Kidney (tissue), 14 donors: ENCODE results near the gene CRYBG1. TPM values are rescaled to one million over a fixed set of nuclear protein-coding genes. Genes with fewer than 3 reads are reported as not detected.

Source experiments
- DNase-seq, 5 donors: peaks; one replicate each; pipeline ENCODE4 v3.0.0-alpha.2; 2013 to 2020
- FAIRE-seq: peaks from 2 replicates; lab custom pipeline; 2012; peaks lifted over from hg19 to GRCh38; lab: Jason Lieb, UNC
- H3K27ac ChIP-seq, 2 donors: one replicate each; pipeline ENCODE4 v1.7.0; 2013; ENCODE audit warnings: low read depth in 2 of 2, low read length in 2 of 2, inconsistent platforms in 1 of 2
- H3K27me3 ChIP-seq: one replicate; pipeline ENCODE4 v1.7.1; 2013; ENCODE audit warnings: low read length, inconsistent platforms; ENCODE audit not compliant: control insufficient read depth, insufficient read depth
- H3K36me3 ChIP-seq, 3 donors: one replicate each; pipeline versions ENCODE4 v1.7.0 to v1.7.1; 2013; ENCODE audit warnings: low read length in 3 of 3, control low read depth in 1 of 3, inconsistent platforms in 1 of 3; ENCODE audit not compliant: insufficient read depth in 3 of 3, control insufficient read depth in 2 of 3
- H3K4me1 ChIP-seq, 3 donors: one replicate each; pipeline versions ENCODE4 v1.7.0 to v1.7.1; 2013; ENCODE audit warnings: low read length in 3 of 3, inconsistent platforms in 1 of 3, low read depth in 1 of 3; ENCODE audit not compliant: control insufficient read depth in 2 of 3, insufficient read depth in 2 of 3
- H3K4me3 ChIP-seq, 3 donors: one replicate each; pipeline versions ENCODE4 v1.7.0 to v1.8.1; 2013; ENCODE audit warnings: low read length in 3 of 3, control low read depth in 1 of 3, inconsistent platforms in 1 of 3
- H3K9ac ChIP-seq, 3 donors: one replicate each; pipeline versions ENCODE4 v1.7.0 to v1.7.1; 2013; ENCODE audit warnings: low read length in 3 of 3, control low read depth in 1 of 3, inconsistent platforms in 1 of 3
- H3K9me3 ChIP-seq, 3 donors: one replicate each; pipeline versions ENCODE4 v1.7.0 to v1.7.1; 2013; ENCODE audit warnings: low read length in 3 of 3, control low read depth in 1 of 3, inconsistent platforms in 1 of 3; ENCODE audit not compliant: control insufficient read depth in 2 of 3, insufficient read depth in 1 of 3
- CTCF ChIP-seq: IDR thresholded peaks from 3 replicates; pipeline ENCODE4 v1.5.1; 2012; ENCODE audit warnings: mild to moderate bottlenecking, moderate library complexity, borderline replicate concordance; ENCODE audit not compliant: insufficient read depth; ENCODE audit errors: extremely low read depth
- intact Hi-C: fragments of 100-400 bp; cut with DNase I; formaldehyde crosslinking; loops from one replicate; pipeline ENCODE4 v1.11.1; 2022
- polyA plus RNA-seq: library from polyadenylated mRNA; stranded (reverse); fragments of 350-450 nt; fragmentation: Illumina TruSeq; extraction: RNeasy Lipid Tissue Mini Kit (QIAGEN cat#74804); gene quantifications from one replicate; pipeline ENCODE4 v1.2.3, GENCODE V29; 2014; ENCODE audit warnings: low read depth, low replicate concordance; ENCODE audit not compliant: insufficient read depth
- total RNA-seq: library from RNA; stranded (reverse); fragmentation: NEBNext Ultra II Directional; extraction: Animal tissue kit (Norgen Biotek cat#: 25700); gene quantifications from one replicate; pipeline ENCODE4 v1.2.1, GENCODE V29; 2021
- donor health status: control.
- donor health status: control.
- donor health status: control.
- donor health status: control.
- donor health status: control.
- donor health status: DM: yes; HTN: yes; CAD: no.
- donor health status: Normal renal cell carcinoma (clear cell type).

The CRYBG1 gene
- total and polyA plus RNA-seq, 2 donors from 2014 or later, result 7.0 to 32.6 TPM

GRCh38 chr6:106540432-106540831 is 179.9 kb downstream of the CRYBG1 start:
- H3K36me3 ChIP-seq, result peaks cover 0 to 19% (median 2%) of the 10 kb centered on the region in 3 donors
- no peak overlapping the region for H3K9ac ChIP-seq
- DNase-seq (no peak), FAIRE-seq (no peak)
- no peak for TF ChIP-seq CTCF
- no peaks in the 10 kb centered on the region for H3K27me3 ChIP-seq
- intact Hi-C loops, result no loop called here
- H3K27ac ChIP-seq, result no peak overlapping the region
- no peak overlapping the region for H3K4me3 ChIP-seq
- H3K4me1 ChIP-seq, result no peaks in the 10 kb centered on the region
- H3K9me3 ChIP-seq, result no peaks in the 10 kb centered on the region

GRCh38 chr6:106540907-106541306 is 180.4 kb downstream of the CRYBG1 start:
- Histone ChIP-seq H3K9ac (no peak overlapping the region), H3K27me3 (no peaks in the 10 kb centered on the region), H3K4me3 (no peak overlapping the region), H3K27ac (no peak overlapping the region), H3K4me1 (no peaks in the 10 kb centered on the region), H3K9me3 (no peaks in the 10 kb centered on the region), H3K36me3 (peaks cover 0 to 19% (median 2%) of the 10 kb centered on the region in 3 donors)
- intact Hi-C loops, result no loop called here
- TF ChIP-seq CTCF, result no peak
- DNase-seq (no peak), FAIRE-seq (no peak)

- Histone ChIP-seq H3K9ac (no peak overlapping the region), H3K36me3 (peaks cover 0 to 23% (median 2%) of the 10 kb centered on the region in 3 donors), H3K9me3 (no peaks in the 10 kb centered on the region), H3K27me3 (no peaks in the 10 kb centered on the region), H3K27ac (no peak overlapping the region), H3K4me1 (no peaks in the 10 kb centered on the region), H3K4me3 (no peak overlapping the region)
- no peak for TF ChIP-seq CTCF
- DNase-seq (no peak), FAIRE-seq (no peak)
- intact Hi-C loops, result no loop called here
Observed at GRCh38 chr6:106546261-106546690, 185.8 kb downstream of the CRYBG1 start.
